Esophagus squamous epithelium (tissue), 5 donors: ENCODE measurements around the gene ANKS1A. TPM values are rescaled to one million over a fixed set of nuclear protein-coding genes. Genes with fewer than 3 reads are reported as not detected.

Experiments
- DNase-seq: peaks from one replicate; lab custom pipeline; 2025; lab: John Stamatoyannopoulos, UW
- H3K27ac ChIP-seq, 4 donors: fragments of 200-600 bp; sonication (generic); one replicate each; pipeline ENCODE4 v1.5.1; 2016 to 2019; ENCODE audit warnings: mild to moderate bottlenecking in 1 of 4
- H3K27me3 ChIP-seq, 4 donors: fragments of 200-600 bp; sonication (generic); 1 replicate in 3 of 4; 2 replicates in 1 of 4; pipeline versions ENCODE4 v1.5.1 to v1.6.0; 2017 to 2021; ENCODE audit warnings: antibody characterized with exemption in 1 of 4
- H3K36me3 ChIP-seq, 3 donors: fragments of 200-600 bp; sonication (generic); one replicate each; pipeline ENCODE4 v1.5.1; 2016 to 2019
- H3K4me1 ChIP-seq, 3 donors: fragments of 200-600 bp; sonication (generic); one replicate each; pipeline ENCODE4 v1.5.1; 2017 to 2019
- H3K4me3 ChIP-seq, 4 donors: fragments of 200-600 bp; sonication (generic); 1 replicate in 3 of 4; 2 replicates in 1 of 4; pipeline ENCODE4 v1.5.1; 2016 to 2019; ENCODE audit warnings: mild to moderate bottlenecking in 2 of 4, moderate library complexity in 1 of 4
- H3K9me3 ChIP-seq, 3 donors: fragments of 200-600 bp; sonication (generic); one replicate each; pipeline ENCODE4 v1.5.1; 2016 to 2019
- POLR2A ChIP-seq, 4 donors: fragments of 450-650 bp; IDR thresholded peaks; one replicate each; pipeline ENCODE4 v1.6.1; 2017; ENCODE audit warnings: antibody characterized with exemption in 4 of 4, mild to moderate bottlenecking in 4 of 4, moderate library complexity in 3 of 4
- WGBS, 2 donors: methylation state at CpG; one replicate each; pipeline ENCODE4 v1.1.5; 2018; 5-methylcytosine and 5-hydroxymethylcytosine counted together
- intact Hi-C: fragments of 100-400 bp; cut with DNase I; formaldehyde crosslinking; loops from one replicate; pipeline ENCODE4 v1.15.0; 2022
- total RNA-seq, 4 donors: library from RNA; depleted of rRNA; stranded (reverse); fragments of >200 nt; gene quantifications; one replicate each; pipeline ENCODE4 v1.1.0, GENCODE V29; 2016
- TF ChIP-seq, protein P1 (sequence below), 6 experiments: fragments of 450-650 bp in 4 of 6; fragments of 200-600 bp in 2 of 6; sonication (generic) in 2 of 6; IDR thresholded peaks; one replicate each; pipeline ENCODE4 v1.5.1; 2016 to 2019; ENCODE audit warnings: antibody characterized with exemption in 6 of 6, mild to moderate bottlenecking in 4 of 6, moderate library complexity in 4 of 6
- donor health status: DM: yes; HTN: yes; CAD: no.

ANKS1A gene
- total RNA-seq, 4 donors from 2014 or later: 12.6 to 27.1 (median 17.5) TPM

DNA sequence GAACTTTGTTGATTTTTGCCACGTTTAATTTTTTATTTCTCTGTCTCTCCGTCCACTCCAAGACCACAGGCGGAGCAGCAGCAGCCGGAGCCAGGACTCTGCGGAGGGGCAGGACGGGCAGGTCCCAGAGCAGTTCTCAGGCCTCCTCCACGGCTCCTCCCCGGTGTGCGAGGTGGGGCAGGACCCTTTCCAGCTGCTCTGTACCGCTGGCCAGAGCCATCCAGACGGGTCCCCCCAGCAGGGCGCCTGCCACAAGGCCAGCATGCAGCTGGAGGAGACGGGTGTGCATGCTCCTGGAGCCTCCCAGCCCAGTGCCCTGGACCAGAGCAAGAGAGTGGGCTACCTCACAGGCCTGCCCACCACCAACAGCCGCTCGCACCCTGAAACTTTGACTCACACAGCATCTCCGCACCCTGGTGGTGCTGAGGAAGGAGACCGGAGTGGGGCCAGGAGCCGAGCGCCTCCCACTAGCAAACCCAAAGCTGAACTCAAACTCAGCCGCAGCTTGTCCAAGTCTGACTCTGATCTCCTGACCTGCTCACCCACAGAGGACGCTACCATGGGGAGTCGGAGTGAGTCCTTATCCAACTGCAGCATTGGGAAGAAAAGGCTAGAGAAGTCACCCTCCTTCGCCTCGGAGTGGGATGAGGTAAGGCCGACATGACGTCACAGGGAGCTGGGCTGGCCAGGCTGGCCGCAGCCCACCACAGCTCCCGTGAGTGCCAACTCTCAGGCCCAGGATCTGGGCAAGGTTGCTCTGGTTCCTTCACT is 128.5 kb downstream of the ANKS1A start:
- TF ChIP-seq, protein P1, sequence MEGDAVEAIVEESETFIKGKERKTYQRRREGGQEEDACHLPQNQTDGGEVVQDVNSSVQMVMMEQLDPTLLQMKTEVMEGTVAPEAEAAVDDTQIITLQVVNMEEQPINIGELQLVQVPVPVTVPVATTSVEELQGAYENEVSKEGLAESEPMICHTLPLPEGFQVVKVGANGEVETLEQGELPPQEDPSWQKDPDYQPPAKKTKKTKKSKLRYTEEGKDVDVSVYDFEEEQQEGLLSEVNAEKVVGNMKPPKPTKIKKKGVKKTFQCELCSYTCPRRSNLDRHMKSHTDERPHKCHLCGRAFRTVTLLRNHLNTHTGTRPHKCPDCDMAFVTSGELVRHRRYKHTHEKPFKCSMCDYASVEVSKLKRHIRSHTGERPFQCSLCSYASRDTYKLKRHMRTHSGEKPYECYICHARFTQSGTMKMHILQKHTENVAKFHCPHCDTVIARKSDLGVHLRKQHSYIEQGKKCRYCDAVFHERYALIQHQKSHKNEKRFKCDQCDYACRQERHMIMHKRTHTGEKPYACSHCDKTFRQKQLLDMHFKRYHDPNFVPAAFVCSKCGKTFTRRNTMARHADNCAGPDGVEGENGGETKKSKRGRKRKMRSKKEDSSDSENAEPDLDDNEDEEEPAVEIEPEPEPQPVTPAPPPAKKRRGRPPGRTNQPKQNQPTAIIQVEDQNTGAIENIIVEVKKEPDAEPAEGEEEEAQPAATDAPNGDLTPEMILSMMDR (IDR thresholded peaks at IDR 0.05): no peak
- TF ChIP-seq POLR2A (IDR thresholded peaks at IDR 0.05): peak in 2 of 4 donors; percentile 17 to 19
- Histone ChIP-seq H3K4me1 (peaks cover 6 to 52% (median 17%) of the 10 kb centered on the region in 3 donors), H3K27ac (peak overlapping the region; percentile 77 to 94 (median 90)), H3K36me3 (peaks cover 0 to 40% (median 4%) of the 10 kb centered on the region in 3 donors), H3K4me3 (peak overlapping the region; percentile 23 to 66 (median 51)), H3K27me3 (no peaks in the 10 kb centered on the region), H3K9me3 (no peaks in the 10 kb centered on the region)
- 38 to 63% methylated on average over 2 to 19 of the region's 28 CpGs for WGBS, 2 donors
- no peak for DNase-seq
- intact Hi-C loops: no loop called here

DNA sequence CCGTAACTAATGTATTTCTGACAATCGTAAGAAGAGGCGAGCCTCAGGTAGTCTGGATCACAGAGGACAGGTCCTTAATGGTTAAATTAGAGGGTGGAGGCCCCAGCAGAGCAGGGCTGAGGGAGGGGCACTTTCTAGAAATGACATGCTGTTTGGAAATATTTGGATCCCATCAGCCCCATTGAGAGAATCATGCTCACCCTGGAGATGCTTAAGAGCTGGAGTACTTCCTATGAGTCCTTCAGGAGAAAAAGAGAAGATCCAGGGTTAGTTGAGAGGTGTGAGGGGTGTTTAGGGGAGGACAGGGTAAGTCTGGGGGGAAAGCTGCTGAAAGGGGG is 129.1 kb downstream of the ANKS1A start:
- Histone ChIP-seq H3K36me3 (peaks cover 0 to 40% (median 4%) of the 10 kb centered on the region in 3 donors), H3K4me3 (peak overlapping the region; percentile 23 to 66 (median 51)), H3K9me3 (no peaks in the 10 kb centered on the region), H3K27ac (peak overlapping the region; percentile 77 to 94 (median 90)), H3K4me1 (peaks cover 6 to 57% (median 21%) of the 10 kb centered on the region in 3 donors), H3K27me3 (no peaks in the 10 kb centered on the region)
- TF ChIP-seq, protein P1 (IDR thresholded peaks at IDR 0.05): no peak
- no peak for TF ChIP-seq POLR2A (IDR thresholded peaks at IDR 0.05)
- no peak for DNase-seq
- 52 to 54% methylated on average over 2 to 3 of the region's 3 CpGs for WGBS, 2 donors
- intact Hi-C loops: no loop called here

DNA sequence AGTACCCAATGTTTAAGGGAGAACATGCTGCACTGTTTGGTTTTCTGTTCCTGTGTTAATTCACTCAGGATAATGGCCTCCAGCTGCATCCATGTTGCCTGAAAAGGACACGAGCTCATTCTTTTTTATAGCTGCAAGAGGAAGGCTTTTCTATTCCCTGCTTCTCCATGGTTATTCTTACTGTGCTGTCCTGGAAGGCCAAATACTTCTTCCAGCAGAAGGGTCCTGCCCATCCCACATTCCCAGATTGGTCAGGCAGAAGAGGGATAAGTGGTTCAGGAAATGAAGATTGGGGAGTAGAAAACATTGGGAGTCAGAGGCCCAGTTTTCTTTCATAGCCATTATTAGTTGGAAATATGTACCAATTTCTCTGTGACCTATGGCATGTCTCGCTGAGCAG is 129.7 kb downstream of the ANKS1A start:
- intact Hi-C loops: no loop called here
- Histone ChIP-seq H3K4me1 (peaks cover 6 to 63% (median 23%) of the 10 kb centered on the region in 3 donors), H3K9me3 (no peaks in the 10 kb centered on the region), H3K27ac (peak overlapping the region; percentile 77 to 94 (median 90)), H3K27me3 (no peaks in the 10 kb centered on the region), H3K4me3 (peak overlapping the region in 3 of 4 donors; percentile 49 to 66 (median 53)), H3K36me3 (peaks cover 0 to 40% (median 4%) of the 10 kb centered on the region in 3 donors)
- WGBS, 2 donors: 47 to 65% methylated on average over 2 of the region's 2 CpGs
- no peak for DNase-seq
- TF ChIP-seq, protein P1 (IDR thresholded peaks at IDR 0.05): no peak
- no peak for TF ChIP-seq POLR2A (IDR thresholded peaks at IDR 0.05)

DNA sequence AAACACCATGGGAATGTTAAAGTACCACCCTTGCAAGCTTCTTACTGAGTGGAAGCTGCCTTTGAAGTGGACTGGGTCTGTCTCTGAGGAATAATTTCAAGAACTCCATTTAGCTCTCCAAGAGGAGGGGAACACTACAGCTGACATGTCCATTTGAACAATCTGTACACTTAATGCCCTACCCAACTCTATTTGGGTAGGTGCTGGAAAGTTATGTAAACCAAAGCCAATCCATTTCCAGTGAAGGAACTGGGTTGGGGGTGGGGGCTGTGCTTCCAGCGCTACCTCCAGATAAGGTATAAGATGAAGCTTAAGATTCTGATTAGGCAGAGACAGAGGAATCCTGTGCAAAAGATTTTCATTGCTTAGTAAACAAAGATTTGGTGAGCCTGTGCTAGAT is 130.1 kb downstream of the ANKS1A start:
- WGBS, 2 donors: 79 to 83% methylated on average over 1 of the region's 1 CpG
- Histone ChIP-seq H3K4me1 (peaks cover 6 to 67% (median 27%) of the 10 kb centered on the region in 3 donors), H3K9me3 (no peaks in the 10 kb centered on the region), H3K4me3 (peak overlapping the region in 3 of 4 donors; percentile 49 to 66 (median 53)), H3K36me3 (peaks cover 0 to 40% (median 4%) of the 10 kb centered on the region in 3 donors), H3K27me3 (no peaks in the 10 kb centered on the region), H3K27ac (peak overlapping the region; percentile 77 to 94 (median 90))
- TF ChIP-seq POLR2A (IDR thresholded peaks at IDR 0.05): no peak
- TF ChIP-seq, protein P1 (IDR thresholded peaks at IDR 0.05): no peak
- intact Hi-C loops: no loop called here
- DNase-seq: no peak

DNA sequence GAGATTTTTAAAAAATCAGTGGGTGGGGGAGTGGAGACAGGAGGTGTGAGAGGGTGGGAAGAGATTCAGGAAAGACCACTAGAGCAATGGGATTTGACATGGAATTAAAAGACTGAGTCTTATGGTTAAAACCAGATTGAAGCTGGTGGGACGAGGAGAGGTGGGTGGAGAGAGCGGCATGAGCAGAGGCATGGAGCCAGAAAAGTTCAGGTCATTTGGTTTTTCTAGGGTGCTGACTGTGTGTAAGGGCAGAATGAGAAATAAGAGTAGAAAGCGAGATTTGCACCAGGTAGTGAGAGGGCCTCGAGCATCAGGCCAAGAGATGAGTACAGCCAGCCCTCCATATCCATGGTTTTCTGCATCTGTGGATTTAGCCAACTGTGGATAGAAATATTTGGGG is 130.8 kb downstream of the ANKS1A start:
- Histone ChIP-seq H3K9me3 (no peaks in the 10 kb centered on the region), H3K4me3 (peak overlapping the region in 3 of 4 donors; percentile 49 to 66 (median 53)), H3K27ac (peak overlapping the region; percentile 77 to 94 (median 90)), H3K4me1 (peaks cover 11 to 71% (median 34%) of the 10 kb centered on the region in 3 donors), H3K36me3 (peaks cover 0 to 40% (median 4%) of the 10 kb centered on the region in 3 donors), H3K27me3 (no peaks in the 10 kb centered on the region)
- TF ChIP-seq, protein P1 (IDR thresholded peaks at IDR 0.05): no peak
- TF ChIP-seq POLR2A (IDR thresholded peaks at IDR 0.05): no peak
- intact Hi-C loops: no loop called here
- no peak for DNase-seq
- 78 to 93% methylated on average over 4 of the region's 4 CpGs for WGBS, 2 donors
